Activated CD8-positive, alpha-beta memory T cell treated with anti-CD3 and anti-CD28 coated beads, Interleukin-2, amount 50 U/mL, for 24 hours (primary cell): ENCODE results near the gene TKTL1.

Source experiments
- DNase-seq: peaks from one replicate; pipeline ENCODE4 v3.0.0-alpha.2; 2020; ENCODE audit errors: extremely low read depth

TKTL1 gene

DNA sequence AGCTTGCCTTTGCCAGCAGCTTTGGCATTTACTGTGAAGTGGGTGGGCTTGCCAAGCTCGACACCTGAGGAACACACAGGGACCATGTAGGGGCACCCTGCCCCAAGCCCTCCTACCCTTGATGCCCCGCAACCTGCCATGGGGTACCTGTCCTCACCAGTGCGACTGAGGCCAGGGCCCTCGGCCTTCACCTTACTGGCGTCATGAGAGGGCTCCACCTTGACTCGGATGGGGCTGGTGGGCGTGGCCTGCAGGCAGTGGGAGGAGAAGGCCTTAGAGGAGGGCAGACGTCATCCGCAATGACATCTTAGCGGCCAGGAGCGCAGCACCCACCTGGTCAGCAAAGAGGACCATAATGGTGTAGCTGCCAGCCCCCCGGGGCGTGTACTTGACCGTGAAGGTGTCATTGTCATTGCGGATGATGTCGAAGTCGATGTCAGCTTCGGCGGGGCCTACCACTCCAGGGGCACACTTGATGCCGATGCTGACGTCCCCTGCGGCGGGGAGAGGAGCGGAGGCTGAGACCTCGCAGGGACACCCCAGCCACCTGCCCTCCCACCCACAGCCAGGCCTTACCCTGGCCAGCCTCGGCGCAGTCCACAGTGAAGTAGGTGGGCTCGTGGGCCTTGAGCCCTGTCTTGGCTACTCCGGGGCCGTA lies 66.6 kb downstream of the TKTL1 start:
- DNase-seq, result no peak

DNA sequence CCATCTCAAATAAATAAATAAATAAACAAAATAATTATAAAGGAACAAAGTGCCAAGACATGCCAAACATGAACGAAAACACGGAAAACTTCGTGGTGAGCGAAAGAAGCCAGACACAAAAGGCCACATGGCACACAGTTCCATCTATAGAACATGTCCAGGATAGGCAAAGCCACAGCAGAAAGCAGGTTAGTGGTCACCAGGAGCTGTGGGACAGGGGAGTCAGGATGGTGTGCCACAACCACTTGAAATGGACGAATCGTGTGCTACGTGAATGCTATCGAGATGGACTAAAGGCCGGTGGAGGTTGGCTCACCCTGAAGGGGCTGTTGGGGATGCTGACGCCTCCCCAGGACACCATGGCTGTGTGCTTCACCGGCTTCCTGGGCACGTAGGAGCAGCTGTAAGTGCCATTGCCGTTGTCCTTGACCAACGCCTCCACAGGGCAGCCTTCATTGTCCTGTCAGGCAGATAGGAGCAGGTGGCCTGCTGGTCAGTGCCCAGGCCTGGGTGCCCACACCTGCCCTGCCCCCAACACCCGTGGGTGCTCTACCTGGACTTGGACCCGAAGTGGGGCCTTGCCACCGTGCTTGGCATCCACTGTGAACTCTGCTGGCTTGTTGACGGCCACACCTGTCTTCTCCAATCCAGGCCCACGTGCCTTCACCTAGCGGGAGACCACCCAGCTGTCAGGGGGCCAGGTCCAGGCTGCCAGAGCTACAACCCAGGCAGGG lies 68.3 kb downstream of the TKTL1 start:
- DNase-seq, result no peak

DNA sequence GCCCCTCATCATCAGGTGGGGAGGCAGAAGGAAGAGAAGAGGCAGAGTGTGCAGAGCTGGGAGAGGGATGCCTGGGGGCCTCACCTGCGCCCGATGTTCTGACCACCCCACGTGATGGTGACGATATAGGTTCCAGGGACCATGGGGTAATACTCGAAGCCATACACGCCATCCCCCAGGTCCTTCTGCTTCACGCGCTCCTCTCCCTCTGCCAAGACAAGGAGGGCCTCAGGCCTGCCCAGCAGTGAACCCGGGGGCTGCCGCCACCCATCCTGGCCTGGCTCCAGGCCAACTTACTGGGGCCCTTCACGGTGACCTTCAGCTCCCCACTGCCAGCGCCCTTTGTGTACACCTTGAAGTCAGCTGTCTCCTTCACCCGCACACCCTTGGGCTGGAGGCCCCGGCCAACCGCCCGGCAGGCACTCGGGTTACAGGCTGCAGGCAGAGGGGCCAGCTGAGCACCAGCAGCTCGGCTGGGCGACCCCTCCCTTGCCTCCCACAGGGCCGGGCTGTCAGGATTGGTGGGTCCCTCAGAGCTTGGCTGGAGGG lies 69.5 kb downstream of the TKTL1 start:
- DNase-seq, result no peak

DNA sequence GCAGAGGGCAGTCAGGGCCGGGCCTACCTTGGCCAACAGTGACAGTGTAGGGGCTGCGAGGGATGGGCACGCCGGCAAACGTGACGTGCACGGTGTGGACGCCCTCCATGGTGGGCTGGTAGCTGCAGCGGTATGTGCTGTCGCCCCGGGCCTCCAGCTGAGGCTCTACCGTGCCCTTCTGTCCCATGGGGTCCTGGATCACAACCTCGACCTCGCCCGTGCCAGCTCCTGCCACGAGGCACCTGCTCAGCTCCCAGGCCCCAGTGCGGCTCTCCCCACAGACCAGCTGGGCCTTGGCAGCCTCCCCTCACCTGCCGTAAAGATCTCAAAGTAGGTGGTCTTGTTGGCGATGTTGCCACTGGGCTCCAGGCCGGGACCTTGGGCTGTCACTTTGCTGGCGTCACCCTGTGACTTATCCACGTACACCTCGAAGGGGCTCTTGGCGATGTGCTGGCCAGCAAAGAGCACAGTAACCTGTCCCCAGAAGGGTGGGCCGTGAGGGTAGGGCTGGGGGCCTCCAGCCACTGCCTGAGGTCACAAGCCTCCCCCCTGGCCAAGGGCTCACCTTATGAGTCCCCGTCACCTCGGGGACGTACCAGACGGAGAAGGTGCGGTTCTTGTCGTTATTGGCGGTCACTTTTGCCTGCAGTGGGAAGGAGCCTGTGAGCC lies 70.5 kb downstream of the TKTL1 start:
- no peak for DNase-seq

DNA sequence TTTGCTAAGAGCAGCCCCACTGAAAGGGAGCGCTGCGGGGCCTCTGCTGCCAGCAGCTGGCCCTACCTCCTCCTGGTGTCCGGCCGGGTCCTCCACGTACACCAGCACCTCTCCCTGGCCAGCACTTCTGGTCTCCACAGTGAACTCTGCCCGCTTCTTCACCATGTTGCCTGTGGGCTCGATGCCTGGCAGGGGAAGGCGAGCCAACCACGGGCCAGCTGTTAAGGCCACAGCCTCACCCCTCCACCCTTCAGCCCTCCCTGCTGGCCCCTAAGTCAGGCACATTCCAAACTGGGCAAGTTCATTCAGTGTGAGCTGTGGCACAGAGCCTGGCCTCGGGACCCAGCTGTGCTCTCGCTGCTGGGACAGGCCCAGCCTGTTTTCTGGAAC lies 71.1 kb downstream of the TKTL1 start:
- no peak for DNase-seq

DNA sequence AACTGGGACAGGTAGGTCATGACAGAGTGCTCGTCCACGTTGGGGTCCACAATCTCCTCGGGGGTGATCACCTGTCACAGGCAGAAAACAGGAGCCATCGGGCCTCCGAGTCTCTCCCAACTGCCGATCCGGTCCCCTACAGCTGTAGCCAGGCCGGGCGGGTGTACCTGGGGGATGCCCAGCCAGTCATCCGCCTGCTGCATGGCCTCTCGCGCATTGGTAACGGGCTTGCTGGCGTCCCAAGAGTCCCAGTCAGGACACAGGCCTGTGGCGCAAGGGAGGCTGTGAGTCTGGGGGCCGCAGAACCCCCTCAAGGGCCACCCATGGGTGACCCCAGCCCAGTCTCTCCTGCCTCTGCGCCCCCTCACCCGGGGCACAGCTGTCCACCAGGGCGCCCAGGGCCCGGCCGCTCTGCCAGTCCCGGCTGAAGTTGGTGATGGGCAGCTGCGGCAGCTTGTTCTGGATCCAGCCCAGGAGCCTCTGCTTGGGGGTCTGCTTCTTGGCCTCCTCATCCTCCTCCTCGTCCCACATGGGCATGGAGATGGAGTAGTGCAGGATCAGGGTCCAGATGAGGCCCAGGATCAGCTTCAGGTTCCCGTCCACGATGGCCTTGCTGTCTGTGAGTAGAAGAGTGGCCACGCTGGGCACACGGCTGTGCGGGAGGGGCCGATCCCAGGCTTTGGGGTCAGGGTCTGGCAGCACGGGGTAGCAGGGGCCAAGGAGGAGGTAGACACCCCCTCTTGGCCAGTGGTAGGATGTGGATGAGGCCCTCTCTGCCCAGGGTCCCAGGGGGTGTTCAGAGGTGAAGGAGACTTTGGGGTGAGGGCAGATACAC lies 72.1 kb downstream of the TKTL1 start:
- DNase-seq, result no peak

DNA sequence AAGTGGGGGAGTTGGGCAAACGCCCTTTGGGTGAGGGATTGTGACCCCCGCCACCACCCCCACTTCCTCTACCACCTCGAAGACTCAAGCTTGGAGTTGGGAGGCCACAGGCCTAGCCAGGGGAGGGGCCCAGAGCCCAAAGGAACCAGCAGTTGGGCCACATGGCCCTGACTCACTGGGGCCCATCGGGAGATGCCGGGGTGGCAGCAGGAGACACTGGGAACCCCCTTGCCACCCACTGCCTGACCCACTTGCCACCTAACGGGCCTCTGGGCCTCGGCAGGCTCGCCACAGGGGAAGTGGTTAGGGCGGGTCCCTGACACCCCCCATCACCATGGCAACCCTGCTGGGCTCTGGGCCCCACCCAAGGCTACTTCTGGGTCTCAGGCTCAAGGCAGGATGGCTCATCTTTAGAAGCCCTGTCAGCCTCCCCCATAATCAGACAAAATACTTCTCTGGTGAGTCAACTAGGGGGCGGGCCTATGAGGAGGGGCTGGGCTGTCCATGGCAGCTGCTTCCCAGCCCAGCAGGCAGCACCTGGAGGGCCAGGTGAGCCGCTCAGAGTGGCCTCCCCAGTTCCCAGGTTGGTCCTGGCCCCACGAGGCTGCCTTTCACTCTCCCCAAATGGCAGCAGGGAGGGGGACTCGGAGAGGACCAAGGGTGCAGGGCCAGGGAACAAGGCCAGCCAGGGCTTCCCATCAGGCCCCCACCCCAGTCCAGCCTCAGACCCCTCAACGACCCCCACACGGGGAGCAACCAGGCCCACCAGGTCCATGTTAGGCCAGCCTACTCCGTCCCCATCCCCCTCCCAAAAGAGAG lies 73.2 kb downstream of the TKTL1 start:
- peak; percentile 81 for DNase-seq

DNA sequence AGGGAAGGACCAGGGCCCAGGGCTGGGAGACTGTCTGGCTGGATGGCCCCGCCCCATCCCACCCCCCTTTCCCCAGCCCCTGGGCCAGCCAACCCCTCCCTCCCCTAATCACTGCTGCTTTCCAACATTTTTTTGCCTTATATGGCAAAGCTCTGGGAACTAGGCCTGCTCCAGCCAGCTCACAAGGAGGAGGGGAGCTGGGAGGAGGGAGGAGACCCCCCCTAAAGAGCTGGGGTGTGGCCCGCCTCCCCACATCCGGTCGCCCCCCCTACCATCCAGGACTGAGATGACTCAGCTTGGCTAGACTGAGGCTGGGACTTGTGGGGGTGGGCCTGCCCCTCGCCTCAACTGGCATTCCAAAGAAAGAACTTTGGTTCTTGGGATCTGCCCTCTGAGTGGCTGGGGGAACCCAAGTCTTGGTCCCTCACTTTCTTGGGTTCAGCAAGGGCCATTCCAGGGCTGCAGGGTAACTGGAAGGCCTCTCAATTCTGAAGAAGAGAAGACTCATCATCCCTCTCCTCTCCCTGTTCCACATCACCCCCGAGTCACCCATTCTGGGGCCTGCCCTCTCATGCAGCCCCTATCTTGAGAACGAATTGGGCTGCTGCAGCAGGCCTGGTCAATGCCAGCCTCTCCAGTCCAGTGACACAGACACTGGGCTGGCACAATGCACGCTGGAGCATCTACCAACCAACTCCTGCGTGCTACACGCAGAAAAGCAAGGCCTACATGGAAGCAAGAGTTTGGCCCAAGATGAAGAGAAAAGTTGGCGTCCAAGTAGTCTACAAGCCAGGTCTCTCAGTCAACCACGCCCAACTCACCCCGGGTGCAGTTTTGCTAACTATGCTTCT lies 74.1 kb downstream of the TKTL1 start:
- no peak for DNase-seq

DNA sequence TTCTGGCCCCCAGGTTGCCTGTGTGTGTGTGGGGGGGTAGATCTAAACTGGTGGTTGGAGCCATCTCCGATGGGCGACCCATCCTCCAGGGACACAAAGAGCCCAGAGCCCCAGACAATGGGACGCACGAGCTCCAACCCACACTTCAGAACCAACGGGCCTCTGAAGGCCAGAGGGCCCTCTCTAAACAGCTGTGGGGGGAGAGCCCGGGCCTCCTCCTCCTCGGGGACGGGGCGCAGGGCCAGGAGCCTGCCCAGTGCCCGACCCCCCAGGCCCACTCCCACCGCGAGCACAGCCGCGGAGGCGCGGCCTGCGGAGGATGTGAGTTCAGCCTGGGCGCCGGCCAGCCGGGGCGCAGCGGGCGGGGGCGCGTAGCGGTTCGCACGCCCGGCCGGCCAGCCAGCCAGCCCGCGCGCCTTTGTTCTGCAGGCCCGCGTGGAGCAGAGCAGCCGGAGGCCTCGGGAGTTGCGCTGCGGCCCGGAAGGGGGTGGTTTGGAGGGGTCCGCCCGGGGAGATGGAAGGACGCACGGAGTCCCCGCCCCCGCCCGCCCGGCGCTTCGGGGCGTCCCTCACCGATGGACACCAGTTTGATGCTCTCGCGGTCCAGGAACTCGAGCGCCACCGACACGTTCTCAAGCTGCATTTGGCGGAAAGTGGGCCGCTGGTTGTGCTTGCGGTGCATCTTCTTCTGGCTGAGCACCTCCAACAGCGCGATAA lies 74.9 kb downstream of the TKTL1 start:
- DNase-seq, result no peak

DNA sequence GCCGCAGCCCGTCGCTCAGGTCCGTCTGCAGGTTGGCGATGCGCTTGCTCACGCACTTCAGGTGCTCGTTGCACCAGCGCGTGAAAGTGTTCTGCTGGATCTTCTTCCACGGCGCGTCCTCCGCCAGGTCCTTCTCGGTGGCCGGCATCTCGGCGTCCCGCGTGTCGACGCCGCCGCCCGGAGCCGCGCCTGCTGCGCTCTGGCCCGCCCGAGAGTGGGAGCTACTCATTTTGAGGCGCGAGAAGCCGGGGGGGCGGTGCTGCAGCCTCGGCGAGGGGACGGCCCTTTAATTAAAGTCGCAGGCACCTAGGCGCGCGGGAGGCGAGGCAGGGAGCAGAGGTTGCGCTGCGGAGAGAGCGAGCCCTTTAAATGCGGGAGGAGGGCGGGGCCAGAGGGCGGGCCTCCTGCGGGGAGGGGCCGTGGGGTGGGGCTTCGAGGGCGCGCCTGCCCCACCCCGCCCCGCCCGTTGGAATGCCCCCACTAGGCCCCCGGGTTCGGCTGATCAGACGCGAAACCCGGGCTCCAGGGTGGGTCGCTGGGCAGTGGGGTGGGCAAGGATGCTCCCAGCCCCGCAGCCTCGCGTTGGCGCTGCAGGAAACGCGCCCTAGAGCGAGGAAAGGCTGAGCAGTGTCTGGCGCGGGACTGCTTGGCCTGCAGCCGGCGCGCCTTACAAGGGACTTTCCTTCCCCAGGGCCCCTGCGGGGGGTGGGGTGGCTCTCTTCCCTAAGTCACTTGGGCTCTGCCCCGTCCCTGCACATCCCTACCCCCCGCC lies 75.6 kb downstream of the TKTL1 start:
- DNase-seq, result peak; percentile 82

DNA sequence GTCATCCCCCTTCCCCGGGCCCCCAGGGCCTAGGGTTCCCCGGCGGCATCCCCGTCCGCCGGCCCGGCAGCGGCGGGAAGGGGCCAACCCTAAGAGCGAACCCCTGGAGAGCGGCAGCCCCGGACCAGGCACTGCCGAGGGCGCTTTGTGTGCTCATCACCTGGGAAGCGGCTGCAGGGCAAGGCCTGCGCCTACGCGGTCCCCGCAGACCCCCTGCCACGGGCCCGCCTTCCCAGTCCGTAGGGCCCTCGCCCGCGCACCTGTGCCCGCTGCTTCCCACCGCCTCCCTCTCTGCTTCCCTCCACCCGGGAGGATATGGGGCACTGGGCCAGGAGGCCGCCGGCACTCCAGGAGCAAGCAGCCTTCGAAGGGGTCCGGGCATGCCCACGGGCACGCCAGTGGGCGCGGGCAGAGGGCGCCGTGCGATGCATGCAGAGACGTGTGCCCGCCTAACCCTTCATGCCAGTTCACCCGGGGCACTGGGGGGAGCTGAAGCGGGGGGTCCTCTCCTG lies 76.2 kb downstream of the TKTL1 start:
- DNase-seq, result no peak

DNA sequence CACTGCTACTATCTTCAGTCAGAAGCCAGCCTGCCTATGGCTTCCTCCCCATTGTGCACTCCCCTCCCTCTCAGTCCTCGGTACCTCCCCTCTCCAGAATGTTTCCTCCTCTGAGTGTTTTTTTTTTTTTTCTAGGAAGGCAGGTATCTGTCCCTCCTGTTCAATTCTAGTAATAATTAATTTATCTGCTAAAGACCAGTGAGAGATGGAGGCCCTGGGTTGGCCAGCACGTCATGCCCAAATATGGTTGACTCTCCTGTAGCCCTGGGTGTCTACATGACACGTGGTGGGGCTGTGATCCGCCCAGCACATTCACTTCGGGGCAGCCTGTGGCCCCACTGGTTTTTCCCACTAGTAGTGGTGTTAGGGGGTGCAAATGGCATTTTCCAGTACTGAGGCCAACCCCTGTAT lies 77.0 kb downstream of the TKTL1 start:
- no peak for DNase-seq

DNA sequence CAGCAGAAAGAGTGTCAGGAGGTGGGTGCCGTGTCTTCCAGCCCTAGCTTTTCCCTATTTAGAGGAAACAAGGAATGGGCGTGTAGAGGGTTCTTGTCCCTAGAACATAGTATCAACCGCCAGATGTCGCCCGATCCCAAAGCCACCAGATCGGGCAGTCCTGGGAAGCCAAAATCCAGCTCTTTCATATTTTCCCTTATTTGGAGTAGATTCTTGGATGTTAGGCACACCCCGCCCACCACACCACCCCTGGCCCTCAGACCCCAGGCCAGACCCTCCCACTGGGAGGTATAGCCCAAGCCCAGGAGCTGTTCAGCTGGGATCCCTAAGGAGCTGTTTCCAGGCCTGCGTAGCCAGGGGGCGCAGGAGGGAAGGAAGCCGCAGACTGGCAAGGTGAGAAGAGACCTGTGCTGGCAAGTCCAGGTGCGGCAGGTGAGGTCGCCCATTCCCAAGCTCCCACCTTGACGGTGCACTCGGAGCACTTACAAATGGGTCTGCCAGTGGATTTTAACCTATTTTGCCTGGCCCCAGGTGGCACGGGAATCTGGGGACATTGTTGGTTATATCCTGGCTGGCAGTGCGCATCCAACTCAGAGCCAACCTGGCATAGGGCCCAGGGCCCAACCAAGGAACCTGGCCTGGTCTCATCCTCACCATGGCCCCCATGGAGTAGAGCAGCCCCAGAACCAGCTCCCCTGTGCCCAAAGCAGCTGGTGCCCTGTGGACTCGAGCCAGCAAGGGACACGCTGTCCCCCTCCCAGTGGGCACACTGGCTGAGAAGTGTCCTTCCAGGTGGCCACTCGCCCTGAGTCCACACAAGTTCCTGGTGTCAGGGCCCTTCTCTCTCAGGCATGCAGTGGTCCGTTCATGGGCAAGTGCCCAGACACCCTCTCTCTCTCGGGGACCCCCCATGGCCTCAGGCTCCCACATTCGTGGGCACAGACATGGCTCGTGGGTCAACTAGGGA lies 78.0 kb downstream of the TKTL1 start:
- DNase-seq, result no peak

DNA sequence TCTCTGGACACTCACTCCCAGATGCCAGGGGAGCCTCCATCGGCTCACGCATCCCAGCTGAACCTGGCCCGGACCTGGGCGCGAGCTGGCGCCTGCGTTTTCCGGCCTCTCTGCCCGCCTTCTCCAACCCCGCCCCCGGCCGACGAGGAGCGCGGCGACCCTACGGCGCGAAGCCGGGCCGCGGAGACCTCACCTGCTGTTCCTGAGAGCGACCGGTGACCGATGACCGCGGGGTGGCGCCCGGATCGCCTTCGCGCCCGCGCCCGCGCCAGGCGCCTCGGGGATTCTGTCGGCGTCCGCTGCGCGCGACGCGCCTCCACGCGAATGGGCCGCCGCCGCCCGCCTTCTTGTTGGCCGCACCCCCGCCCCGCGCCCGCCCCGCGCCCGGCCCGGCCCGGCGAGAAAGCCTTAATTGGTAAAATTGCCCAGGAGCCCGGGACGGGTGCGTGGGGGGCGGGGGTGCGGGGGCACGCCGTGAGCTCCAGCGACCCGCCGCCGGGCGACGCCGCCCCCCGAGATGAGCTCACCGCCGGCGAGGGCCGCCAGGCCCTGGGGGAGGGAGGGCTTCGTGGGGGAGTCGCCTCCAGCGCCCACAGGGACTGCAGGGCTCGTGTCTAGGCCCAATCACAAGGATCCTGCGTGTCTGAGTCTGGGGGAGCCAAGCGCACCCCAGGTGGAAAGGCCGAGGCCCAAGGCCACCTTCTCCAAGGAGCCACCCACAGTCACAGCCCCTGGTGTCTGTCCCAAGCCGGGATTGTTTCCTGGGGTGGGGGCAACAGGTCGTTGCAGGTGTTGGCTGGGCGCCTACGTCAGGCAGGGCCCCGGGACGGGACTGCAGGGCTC lies 78.9 kb downstream of the TKTL1 start, which contains the start of gene FLNA:
Gene FLNA (minus strand): TSS at position 322 of the 843 bp plus-strand sequence. CDS start 3,389 bp downstream, outside the sequence.
- no peak for DNase-seq

DNA sequence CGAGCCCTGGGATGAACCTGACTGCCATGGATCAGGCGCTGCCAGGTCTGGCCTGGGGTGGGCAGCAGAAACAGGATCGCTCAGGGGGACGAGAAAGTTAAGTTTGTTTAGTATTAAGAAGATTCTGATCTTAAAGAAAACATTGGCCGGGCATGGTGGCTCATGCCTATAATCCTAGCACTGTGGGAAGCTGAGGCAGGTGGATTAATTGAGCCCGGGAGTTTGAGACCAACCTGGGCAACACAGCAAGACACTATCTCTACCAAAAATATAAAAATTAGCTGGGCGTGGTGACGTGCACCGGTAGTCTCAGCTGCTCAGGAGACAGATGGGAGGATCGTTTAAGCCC lies 79.5 kb downstream of the TKTL1 start:
- DNase-seq, result no peak

DNA sequence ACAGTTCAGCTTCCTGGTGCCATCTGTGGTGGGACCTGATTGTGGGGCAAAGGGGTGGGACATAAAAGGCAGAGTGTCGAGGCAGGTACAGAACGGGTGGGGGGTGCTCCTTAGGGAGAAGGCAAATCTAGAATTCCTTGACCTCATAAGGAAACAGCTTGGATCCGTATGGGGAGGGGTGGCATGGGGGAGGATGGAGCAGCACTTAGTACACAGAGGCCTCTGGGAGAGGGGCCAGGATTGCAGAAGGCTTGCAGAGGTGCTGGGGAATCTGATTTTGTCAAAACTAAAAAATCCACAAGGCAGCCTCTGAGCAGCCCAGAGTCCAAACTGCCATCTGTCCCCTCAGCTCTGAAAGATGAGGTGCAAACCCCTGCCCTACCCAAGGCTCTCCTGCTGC lies 81.2 kb downstream of the TKTL1 start:
- no peak for DNase-seq
